HG03439 (cell line): ENCODE measurements around the gene AMIGO1.

Experiments used
- ATAC-seq: cut with Tn5 transposase; IDR thresholded peaks from one replicate; pipeline ENCODE4 v1.9.1; 2021; ENCODE audit warnings: mild to moderate bottlenecking, moderate library complexity; ENCODE audit not compliant: unreplicated experiment

AMIGO1 gene

GRCh38 chr1:109457819-109458218 is 51.7 kb downstream of the AMIGO1 start:
- no peak for ATAC-seq

GRCh38 chr1:109454497-109455133 is 54.9 kb downstream of the AMIGO1 start:
- no peak for ATAC-seq
